Activated CD8-positive, alpha-beta T cell treated with anti-CD3 and anti-CD28 coated beads, Interleukin-2, amount 10 ng/mL, durations not matched to agents 7 days and 5 days (primary cell): ENCODE results near the gene ADD3. TPM values are rescaled to one million over a fixed set of nuclear protein-coding genes. Genes with fewer than 3 reads are reported as not detected.

Experiments used
- ATAC-seq: fragments of 150-1000 bp; cut with Tn5 transposase; one replicate; pipeline ENCODE4 v1.10.0; 2021; ENCODE audit warnings: moderate library complexity
- CTCF ChIA-PET: fragments of 350-600 bp; sonication (Branson Sonifier 250); formaldehyde crosslinking; loops from one replicate; lab custom pipeline; 2021; ENCODE audit warnings: antibody characterized with exemption; lab: Charles Lee
- POLR2A ChIA-PET: fragments of 350-600 bp; sonication (Branson Sonifier 250); formaldehyde crosslinking; loops from one replicate; lab custom pipeline; 2021; ENCODE audit warnings: antibody characterized with exemption; lab: Charles Lee
- DNase-seq: peaks from one replicate; pipeline ENCODE4 v3.0.0-alpha.2; 2020
- H3K27ac Mint-ChIP-seq: one replicate; pipeline ENCODE4 v1.8.0; 2021; ENCODE audit warnings: mild to moderate bottlenecking, mixed read lengths
- H3K27me3 Mint-ChIP-seq: one replicate; pipeline ENCODE4 v1.8.0; 2021; ENCODE audit warnings: low read depth, mixed read lengths
- H3K36me3 Mint-ChIP-seq: one replicate; pipeline ENCODE4 v1.8.0; 2021; ENCODE audit warnings: low read depth, mixed read lengths
- H3K4me1 Mint-ChIP-seq: one replicate; pipeline ENCODE4 v1.8.0; 2021; ENCODE audit warnings: low read depth, mixed read lengths
- H3K4me3 Mint-ChIP-seq: one replicate; pipeline ENCODE4 v1.8.0; 2021; ENCODE audit warnings: mild to moderate bottlenecking, mixed read lengths
- H3K9me3 Mint-ChIP-seq: one replicate; pipeline ENCODE4 v1.8.0; 2022; ENCODE audit warnings: mixed read lengths; ENCODE audit not compliant: insufficient read depth
- total RNA-seq, 2 experiments: library from RNA; stranded (reverse); gene quantifications; one replicate each; pipeline ENCODE4 v1.2.3, GENCODE V29; 2021

ADD3 gene
- total RNA-seq, 2 experiments from 2014 or later: 172 to 200 TPM

DNA sequence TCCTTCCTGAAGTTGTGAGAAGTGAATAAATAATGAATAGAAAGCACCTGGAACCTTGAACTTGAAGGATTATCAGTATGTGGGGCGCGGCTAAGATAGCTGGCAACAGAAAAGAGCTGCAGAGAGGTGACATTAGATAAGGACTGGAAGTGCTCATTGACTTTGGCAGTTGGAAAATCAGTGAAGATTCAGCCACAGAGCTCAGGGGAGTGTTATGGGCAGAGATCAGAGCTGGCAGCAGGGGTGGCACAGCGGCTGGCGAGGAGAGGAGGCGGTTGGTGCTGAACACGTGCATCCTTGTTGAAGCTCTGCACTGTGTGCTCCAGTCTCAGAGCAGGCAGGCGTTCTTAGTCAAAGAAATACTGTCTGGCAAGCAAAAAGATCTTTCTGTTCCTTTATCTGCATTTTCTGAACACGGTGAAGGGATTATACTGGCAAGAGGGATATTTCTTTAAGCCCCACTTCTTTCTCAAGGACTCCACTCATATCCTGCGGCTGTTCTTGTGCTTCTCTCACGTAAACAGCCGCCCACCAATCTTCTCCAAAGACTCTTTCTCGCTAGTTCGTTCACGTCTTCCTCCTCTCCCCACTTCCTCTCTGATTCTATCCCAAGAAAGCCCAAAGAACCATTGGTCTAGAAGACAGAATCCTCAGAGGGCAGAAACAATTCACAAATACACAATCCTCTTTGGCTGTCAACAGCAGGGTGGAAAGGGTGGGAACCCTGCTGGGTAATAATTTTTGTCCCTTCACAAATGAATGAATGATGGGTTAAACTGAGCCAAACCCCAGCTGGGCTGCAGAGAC, 38.6 kb upstream of the ADD3 start:
- ChIA-PET CTCF (interaction anchor here (1.1 to 3.3 kb wide), 5 partner anchors 8 to 85 kb away, joined by 4 to 17 read pairs (median 8); no protein-coding TSS in a partner anchor), POLR2A (no interaction called here)
- Mint-ChIP-seq H3K36me3 (no peaks in the 10 kb centered on the region), H3K4me3 (no peak overlapping the region), H3K9me3 (no peaks in the 10 kb centered on the region), H3K4me1 (no peaks in the 10 kb centered on the region), H3K27me3 (peaks cover 6% of the 10 kb centered on the region), H3K27ac (no peak overlapping the region)
- ATAC-seq (no peak), DNase-seq (no peak)

DNA sequence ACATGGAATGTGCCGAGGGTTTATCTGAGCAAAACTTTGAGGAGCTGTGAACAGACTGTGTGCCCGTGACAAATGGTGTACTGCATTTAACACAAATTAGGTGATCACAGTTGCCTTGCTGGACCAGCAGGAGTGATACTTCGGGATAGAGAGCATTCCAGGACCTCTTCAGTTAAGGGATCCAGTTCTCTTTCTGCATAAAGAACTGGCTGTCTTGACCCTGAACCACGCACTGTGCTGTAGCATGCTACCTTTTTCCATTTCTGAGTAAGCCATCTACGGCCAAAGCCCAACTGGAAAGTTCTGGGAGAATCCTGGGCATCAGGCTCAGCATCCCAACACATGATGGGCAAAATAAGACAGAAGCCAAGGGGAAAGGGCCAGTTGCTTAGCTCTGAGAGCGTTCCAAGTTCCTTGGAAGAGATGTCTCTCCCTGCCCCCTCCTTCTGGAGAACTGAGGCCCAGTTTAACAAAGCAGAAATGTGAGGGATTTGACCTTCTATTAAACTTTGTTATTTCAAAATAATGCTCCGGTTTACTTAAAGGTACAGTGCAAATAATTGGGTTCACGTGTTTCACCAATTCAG, 37.9 kb upstream of the ADD3 start:
- H3K4me1 Mint-ChIP-seq: no peaks in the 10 kb centered on the region
- ChIA-PET CTCF (interaction anchor here (0.7 to 3.3 kb wide), 4 partner anchors 8 to 86 kb away, joined by 3 to 17 read pairs (median 5); no protein-coding TSS in a partner anchor), POLR2A (no interaction called here)
- peaks cover 6% of the 10 kb centered on the region for H3K27me3 Mint-ChIP-seq
- H3K9me3 Mint-ChIP-seq: no peaks in the 10 kb centered on the region
- ATAC-seq: no peak
- no peaks in the 10 kb centered on the region for H3K36me3 Mint-ChIP-seq
- H3K27ac Mint-ChIP-seq: no peak overlapping the region
- DNase-seq: no peak
- no peak overlapping the region for H3K4me3 Mint-ChIP-seq

DNA sequence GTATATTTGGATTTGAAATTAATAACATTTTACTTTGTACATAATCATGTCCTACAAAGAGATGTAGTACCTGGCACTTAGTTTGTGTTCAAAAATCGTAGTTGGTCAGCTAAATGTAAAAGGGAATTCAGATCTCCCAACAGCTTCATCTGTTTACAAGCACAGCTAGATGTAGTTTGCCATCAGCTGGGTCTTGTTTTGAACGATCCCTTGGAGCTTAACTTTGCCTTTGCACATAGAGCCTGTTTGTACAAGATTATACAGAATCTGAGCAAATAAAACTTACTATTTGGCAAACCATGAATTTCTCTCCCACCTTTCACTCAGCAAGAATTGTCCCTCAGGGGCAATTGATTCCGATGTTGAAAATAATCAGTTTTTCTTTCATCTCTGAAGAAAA, 36.1 kb upstream of the ADD3 start:
- H3K36me3 Mint-ChIP-seq: no peaks in the 10 kb centered on the region
- ATAC-seq: no peak
- H3K4me3 Mint-ChIP-seq: no peak overlapping the region
- CTCF ChIA-PET: interaction anchor here (0.9 to 1.0 kb wide), 2 partner anchors 19 to 87 kb away, joined by 3 read pairs; no protein-coding TSS in a partner anchor
- DNase-seq: no peak
- H3K4me1 Mint-ChIP-seq: no peaks in the 10 kb centered on the region
- peaks cover 6% of the 10 kb centered on the region for H3K27me3 Mint-ChIP-seq
- no peak overlapping the region for H3K27ac Mint-ChIP-seq
- H3K9me3 Mint-ChIP-seq: no peaks in the 10 kb centered on the region
- POLR2A ChIA-PET: no interaction called here

DNA sequence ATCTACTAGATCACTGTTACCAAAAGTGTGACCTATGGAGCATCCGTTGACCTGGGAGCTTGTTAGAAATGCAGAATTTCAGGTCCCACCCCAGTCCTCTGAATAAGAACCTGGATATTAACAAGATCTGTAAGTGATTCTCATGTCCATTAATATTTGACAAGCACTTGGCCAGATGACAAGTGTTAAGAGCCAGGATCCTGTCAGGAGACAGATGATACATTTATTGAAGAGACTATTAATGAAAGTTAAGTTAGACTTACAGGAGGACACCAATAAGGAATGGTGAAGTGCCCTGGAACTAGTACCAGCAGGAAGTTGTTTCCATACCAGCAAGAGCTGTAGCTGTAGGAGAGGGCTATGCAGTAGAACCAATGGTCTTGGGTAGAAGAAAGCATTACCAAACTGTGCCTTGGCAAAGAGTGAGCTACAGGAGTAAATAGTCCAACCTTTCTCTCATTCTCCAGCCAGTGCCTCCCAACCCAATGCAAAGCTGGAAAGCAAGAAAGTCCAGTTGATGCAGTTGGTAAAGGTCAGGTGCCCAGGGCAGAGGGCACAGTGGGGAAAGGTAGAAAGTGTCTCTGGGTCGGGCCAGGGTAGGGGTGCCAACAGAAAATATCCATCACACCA, 35.3 kb upstream of the ADD3 start:
- H3K4me3 Mint-ChIP-seq: no peak overlapping the region
- H3K27me3 Mint-ChIP-seq: peaks cover 6% of the 10 kb centered on the region
- H3K9me3 Mint-ChIP-seq: no peaks in the 10 kb centered on the region
- H3K4me1 Mint-ChIP-seq: no peaks in the 10 kb centered on the region
- POLR2A ChIA-PET: no interaction called here
- ATAC-seq (no peak), DNase-seq (no peak)
- CTCF ChIA-PET: no interaction called here
- no peak overlapping the region for H3K27ac Mint-ChIP-seq
- H3K36me3 Mint-ChIP-seq: no peaks in the 10 kb centered on the region

DNA sequence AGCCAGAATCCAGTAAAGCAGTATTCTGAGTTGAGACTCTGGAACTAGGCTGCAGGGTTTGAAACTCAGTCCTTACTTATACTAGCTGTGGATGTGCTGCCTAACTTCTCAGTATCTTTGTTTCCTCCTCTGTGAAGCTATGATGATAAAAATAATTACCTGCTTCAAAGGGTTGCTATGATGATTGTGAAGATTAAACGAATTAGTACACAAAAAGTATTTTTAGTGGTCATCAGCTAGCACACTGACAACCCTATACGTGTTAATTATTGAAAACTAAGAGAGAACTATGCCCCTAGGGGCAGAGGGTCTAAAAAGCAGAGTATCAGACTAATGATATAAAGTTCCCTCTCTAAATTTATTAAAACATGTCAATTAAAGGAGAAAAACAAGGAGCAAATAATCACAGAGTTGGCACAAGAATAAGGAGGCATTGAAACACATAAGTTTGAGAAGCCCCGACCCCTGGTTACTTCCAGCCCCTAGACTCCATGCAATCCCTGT, 34.4 kb upstream of the ADD3 start:
- CTCF ChIA-PET: interaction anchor here (0.7 to 1.1 kb wide), 2 partner anchors 15 to 89 kb away, joined by 3 to 4 read pairs; no protein-coding TSS in a partner anchor
- POLR2A ChIA-PET: no interaction called here
- no peak overlapping the region for H3K4me3 Mint-ChIP-seq
- H3K4me1 Mint-ChIP-seq: no peaks in the 10 kb centered on the region
- H3K27ac Mint-ChIP-seq: no peak overlapping the region
- no peaks in the 10 kb centered on the region for H3K36me3 Mint-ChIP-seq
- no peaks in the 10 kb centered on the region for H3K9me3 Mint-ChIP-seq
- peaks cover 6% of the 10 kb centered on the region for H3K27me3 Mint-ChIP-seq
- ATAC-seq (no peak), DNase-seq (no peak)

DNA sequence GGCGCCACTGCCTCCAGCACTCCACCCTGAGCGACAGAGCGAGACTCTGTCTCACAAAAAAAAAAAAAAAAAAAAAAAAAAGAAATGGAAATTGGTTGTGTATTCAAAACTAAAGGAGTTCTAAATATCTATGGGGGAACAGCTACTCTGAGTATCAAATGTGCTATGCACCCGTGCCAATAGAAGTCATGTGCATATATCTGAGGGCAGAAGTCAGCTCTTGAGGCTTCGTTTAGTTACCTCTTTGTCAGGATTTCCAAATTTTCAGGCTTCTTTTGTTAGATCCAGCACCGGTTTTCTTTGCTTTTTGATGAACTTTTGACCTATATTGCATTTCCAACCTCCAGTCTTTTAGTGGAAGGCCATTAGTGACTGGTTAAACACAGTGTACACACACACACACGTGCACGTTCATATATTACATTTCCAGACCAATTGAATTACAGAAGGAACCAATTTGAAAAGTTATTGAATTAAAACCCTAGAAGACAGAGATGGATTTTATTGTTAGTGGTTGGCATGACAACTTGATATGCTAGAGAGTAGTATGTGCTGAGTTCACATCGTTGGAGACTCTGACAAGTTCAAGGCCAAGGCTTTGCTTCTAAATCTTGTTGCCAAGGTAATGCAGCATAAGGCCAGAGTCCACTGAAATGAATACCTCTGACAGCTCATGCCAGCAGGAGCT, 33.1 kb upstream of the ADD3 start:
- H3K27me3 Mint-ChIP-seq: peaks cover 6% of the 10 kb centered on the region
- ATAC-seq: no peak
- H3K4me1 Mint-ChIP-seq: no peaks in the 10 kb centered on the region
- H3K27ac Mint-ChIP-seq: no peak overlapping the region
- no peak overlapping the region for H3K4me3 Mint-ChIP-seq
- H3K9me3 Mint-ChIP-seq: no peaks in the 10 kb centered on the region
- CTCF ChIA-PET: interaction anchor here (0.6 to 5.9 kb wide), 3 partner anchors 19 to 92 kb away, joined by 3 to 53 read pairs (median 3); no protein-coding TSS in a partner anchor
- no peaks in the 10 kb centered on the region for H3K36me3 Mint-ChIP-seq
- no peak for DNase-seq
- POLR2A ChIA-PET: no interaction called here

DNA sequence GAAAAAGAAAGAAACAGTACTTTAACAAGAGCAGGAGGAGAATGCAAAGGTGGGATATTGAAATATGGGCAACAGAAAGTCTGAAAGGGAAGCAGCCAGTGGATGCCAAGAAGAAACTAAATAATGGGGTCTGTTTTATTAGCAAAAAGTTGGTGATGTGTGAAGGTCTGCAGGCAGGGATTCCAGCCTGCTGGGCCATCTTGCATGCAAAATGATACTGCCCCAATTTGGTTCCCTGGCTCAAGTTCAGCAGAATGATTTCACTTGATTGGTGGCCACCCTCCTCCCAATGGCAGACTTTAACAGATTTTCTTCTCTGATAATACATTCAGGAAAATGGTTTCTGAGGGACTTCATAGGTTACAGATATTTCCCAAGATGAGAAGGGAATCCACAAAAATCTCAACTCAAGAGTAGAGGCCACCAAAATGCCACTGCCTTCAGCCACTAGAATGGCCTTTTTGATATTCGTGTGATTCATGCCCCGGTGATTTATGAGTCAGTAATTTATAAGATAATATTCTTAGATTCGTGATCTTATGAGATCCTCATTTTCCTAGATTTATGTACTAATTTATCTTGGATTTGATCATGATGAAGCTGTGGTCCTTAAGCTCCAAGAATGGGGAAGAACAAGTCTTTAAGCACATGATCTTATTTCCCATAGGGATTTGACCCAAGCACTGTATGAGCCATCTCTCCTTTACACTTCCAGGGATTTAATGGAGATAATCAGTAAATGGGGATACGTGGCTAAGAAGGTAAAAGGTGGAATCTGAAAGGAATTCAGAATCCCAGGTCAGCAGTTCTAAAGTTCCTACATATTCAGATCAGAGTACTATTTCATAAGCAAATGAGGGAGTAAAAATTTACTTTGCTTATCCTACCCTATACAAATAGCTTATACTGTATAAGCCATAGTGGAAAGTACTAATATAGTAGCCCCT, 32.3 kb upstream of the ADD3 start:
- H3K36me3 Mint-ChIP-seq: no peaks in the 10 kb centered on the region
- CTCF ChIA-PET: interaction anchor here (0.6 to 5.9 kb wide), 12 partner anchors 16 to 304 kb away, joined by 3 to 53 read pairs (median 3); no protein-coding TSS in a partner anchor
- no peak overlapping the region for H3K27ac Mint-ChIP-seq
- peaks cover 9% of the 10 kb centered on the region for H3K27me3 Mint-ChIP-seq
- ATAC-seq: no peak
- no peaks in the 10 kb centered on the region for H3K4me1 Mint-ChIP-seq
- no peaks in the 10 kb centered on the region for H3K9me3 Mint-ChIP-seq
- POLR2A ChIA-PET: interaction anchor here (0.5 to 1.3 kb wide), 2 partner anchors 17 to 52 kb away, joined by 3 read pairs; partner anchors contain the start of gene XPNPEP1
- no peak overlapping the region for H3K4me3 Mint-ChIP-seq
- DNase-seq: no peak

DNA sequence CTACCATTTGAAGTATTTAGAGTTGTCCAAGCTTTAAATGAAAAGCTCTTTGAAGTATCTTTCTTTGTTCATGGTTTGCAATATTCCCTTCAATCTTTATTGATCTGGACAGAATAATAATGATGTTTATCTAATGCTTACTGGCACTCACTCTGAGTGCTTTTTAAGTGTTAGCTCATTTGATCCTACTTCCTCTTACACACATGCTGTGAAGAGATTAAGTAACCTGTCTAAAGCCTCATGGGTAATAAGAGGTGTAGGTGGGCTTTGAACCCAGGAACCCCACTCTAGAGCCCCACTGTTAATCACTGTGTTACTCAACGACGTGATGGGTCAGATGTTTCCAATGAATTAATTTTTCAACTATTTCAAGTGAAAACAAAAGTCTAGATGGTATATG, 31.1 kb upstream of the ADD3 start:
- Mint-ChIP-seq H3K9me3 (no peaks in the 10 kb centered on the region), H3K27ac (no peak overlapping the region), H3K36me3 (no peaks in the 10 kb centered on the region), H3K27me3 (peaks cover 9% of the 10 kb centered on the region), H3K4me3 (no peak overlapping the region), H3K4me1 (no peaks in the 10 kb centered on the region)
- DNase-seq (no peak), ATAC-seq (no peak)
- ChIA-PET POLR2A (interaction anchor here (1.3 kb wide), 1 partner anchor 16 kb away, joined by 3 read pairs; no protein-coding TSS in a partner anchor), CTCF (interaction anchor here (0.8 to 5.9 kb wide), 15 partner anchors 8 to 302 kb away, joined by 3 to 53 read pairs (median 3); no protein-coding TSS in a partner anchor)

DNA sequence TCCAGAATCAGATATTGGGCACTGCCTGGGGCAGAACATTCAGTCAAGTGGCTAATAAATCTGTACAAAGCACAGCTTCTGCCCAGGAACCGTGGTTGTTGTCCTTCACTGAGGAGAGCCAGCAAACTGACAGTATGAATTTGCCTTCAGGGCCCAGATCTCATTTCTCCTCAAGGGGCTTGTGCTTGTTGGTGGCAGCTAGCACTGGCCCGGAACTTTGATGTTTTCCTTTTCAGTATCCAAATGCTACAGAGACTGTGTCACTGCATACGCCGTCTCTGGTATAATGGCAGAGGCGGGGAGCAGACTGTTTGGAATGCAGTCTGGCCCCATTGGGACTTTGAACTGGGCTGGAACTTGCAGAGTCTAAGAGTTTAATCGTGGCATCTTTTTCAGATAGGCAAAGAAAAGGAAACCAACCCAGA, 30.4 kb upstream of the ADD3 start:
- Mint-ChIP-seq H3K9me3 (no peaks in the 10 kb centered on the region), H3K4me1 (no peaks in the 10 kb centered on the region), H3K36me3 (no peaks in the 10 kb centered on the region), H3K27me3 (peaks cover 5% of the 10 kb centered on the region), H3K4me3 (no peak overlapping the region), H3K27ac (no peak overlapping the region)
- ATAC-seq: no peak
- no peak for DNase-seq
- POLR2A ChIA-PET: no interaction called here
- CTCF ChIA-PET: interaction anchor here (0.7 to 5.9 kb wide), 23 partner anchors 9 to 302 kb away, joined by 3 to 53 read pairs (median 5); partner anchors contain the start of gene ADD3

DNA sequence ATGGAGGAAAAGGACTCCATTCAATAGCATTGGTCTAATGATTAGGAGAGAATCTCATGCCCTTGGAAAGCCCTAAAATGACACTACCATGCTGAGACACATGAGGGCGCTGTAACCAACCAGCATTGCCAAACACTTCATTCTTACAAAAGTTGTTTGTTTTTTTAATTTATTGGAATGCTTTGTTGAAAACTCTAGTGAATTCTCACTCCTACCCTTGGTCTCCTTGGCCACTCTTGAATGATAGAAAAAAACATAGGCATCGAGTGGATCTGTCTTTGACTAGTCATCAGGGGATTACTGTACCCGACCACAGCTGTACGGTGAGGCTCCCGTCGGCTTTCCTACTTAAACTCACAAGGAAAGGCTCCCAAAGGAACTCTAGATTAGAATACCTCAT, 29.3 kb upstream of the ADD3 start:
- CTCF ChIA-PET: interaction anchor here (0.7 to 5.9 kb wide), 45 partner anchors 8 to 328 kb away, joined by 3 to 53 read pairs (median 5); partner anchors contain the start of gene ADD3
- H3K27me3 Mint-ChIP-seq: peaks cover 3% of the 10 kb centered on the region
- ATAC-seq: peak; percentile 36

More for the DNA sequence above, 29.3 kb upstream of the ADD3 start:
- POLR2A ChIA-PET: no interaction called here
- Mint-ChIP-seq H3K36me3 (no peaks in the 10 kb centered on the region), H3K9me3 (no peaks in the 10 kb centered on the region), H3K27ac (no peak overlapping the region), H3K4me1 (no peaks in the 10 kb centered on the region), H3K4me3 (no peak overlapping the region)
- DNase-seq: peak; percentile 73
